ENCODE measurements around the gene TRAK1. TPM values are rescaled to one million over a fixed set of nuclear protein-coding genes. Genes with fewer than 3 reads are reported as not detected.

Gene TRAK1
- polyA plus RNA-seq, 3 donors: 6.8 to 16.7 (median 10.5) TPM

DNA sequence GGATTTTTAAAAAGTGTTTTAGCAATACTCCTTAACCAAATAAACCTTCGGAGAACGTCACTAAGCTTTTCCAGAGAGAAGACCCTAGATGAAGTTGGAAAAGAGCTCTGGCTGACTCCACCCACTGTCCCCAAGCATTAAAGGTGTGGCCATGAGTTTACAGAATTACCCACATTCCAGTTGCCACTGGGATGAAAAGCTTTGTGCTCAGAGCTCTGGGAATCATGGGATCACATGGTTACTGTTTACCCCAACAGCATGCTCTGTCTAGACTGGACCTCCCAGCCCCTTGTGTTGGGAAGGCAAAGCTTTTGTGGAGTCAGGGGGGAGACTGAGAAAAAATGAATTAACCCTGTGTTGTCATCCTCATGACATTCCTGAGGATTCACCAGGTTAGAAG, 119.6 kb downstream of the TRAK1 start:
- no peak overlapping the region for H3K27ac ChIP-seq (ENCODE audit: low read depth, low read length)
- 46 to 92% (median 71%) methylated on average over 2 of the region's 2 CpGs for WGBS, 3 donors

DNA sequence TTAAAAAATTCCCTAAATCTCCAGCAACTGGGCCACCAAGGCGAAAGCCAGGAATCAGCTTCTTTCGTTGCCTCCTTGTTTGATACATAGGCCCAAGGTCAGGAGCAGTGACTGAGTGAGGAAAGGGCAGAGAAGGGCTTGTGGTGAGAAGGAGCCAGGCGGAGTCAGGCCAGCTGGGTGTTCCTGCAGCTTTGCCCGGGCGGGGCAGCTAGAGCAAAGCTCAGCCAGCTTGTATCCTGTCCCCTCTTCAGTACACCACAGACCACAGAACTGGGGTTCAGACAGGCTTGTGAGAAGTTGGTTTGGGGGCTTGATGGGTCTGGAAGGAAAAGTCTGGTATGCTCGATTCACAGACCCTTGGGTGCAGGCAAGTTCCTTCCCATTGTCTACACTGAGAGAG, 122.3 kb downstream of the TRAK1 start:
- 77 to 86% (median 82%) methylated on average over 6 of the region's 6 CpGs for WGBS, 3 donors
- no peak overlapping the region for H3K27ac ChIP-seq (ENCODE audit: low read depth, low read length)

DNA sequence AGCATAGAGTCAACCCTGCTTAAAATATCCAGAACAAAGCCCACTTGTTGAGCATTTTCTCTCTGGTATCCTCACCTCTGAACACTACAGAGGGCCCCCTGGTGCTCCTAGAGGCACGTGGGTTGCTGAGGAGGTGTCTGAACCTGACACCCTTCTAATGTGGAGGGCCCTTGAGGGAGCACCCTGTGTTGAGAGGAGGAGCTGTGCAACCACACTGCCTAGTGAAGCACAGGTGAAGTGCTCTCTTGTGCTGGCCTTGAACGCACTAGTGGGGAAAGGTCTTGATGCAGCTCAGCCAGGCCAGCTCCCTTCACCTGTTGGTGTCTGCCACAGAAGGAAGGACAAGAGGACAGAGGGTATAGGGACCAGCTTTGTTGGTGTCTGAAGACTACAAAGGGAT, 122.9 kb downstream of the TRAK1 start:
- no peak overlapping the region for H3K27ac ChIP-seq (ENCODE audit: low read depth, low read length)
- WGBS, 3 donors: 75 to 86% (median 80%) methylated on average over 2 of the region's 2 CpGs

DNA sequence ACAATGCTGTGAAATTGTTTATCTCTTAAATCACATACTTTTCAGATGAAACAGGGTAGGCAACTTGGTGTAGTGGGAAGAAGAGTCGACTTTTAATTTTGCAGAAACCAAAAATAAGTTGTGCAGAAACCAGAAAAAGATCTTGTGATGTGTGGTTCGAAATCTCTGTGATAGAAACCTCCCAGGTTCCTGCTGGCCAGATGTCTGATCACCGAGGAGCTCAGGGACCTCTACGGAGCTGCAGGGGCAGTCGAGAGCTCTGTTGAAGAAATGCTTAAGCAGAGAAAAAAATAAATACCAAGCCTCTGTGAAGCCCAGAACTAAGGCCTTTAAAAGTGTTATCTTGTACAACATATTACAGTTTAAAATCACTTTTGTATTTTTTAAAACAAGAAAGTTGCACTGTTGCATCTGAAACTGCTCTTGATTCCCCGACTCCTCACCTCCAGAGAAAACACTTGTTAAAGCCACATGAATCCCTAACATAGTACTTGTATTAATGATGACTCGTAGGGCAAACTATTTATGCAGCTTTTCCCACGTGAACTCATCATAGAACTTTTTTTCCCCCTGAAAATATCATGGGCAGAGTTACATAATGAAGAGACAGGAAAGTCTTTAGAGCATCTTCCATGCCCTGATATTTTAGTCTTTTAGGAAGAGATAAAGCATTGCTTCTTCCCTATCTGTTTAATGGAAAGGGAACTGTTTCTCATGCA, 123.6 kb downstream of the TRAK1 start:
- H3K27ac ChIP-seq (ENCODE audit: low read depth, low read length): no peak overlapping the region
- WGBS, 3 donors: 65 to 81% (median 78%) methylated on average over 8 of the region's 8 CpGs

DNA sequence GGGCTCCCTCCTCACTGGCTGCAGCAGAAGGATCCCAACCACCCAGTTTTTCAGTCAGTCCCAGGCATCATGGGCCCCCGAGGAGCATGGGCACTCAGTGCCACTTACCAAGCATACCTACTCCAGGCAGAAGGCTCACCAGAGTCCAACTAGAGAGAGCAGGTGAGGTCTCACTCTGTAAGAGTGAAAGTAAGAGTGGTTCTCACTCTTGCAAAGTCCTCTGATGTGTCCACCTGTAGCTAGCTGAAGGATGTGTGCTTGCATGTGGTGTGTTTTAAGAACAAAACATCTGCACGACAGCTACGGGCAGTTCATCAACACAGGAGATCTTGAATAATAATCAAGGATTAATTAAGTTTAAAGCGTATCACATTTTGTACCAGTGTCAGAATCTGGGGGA, 125.1 kb downstream of the TRAK1 start:
- 87 to 92% (median 89%) methylated on average over 4 of the region's 4 CpGs for WGBS, 3 donors
- H3K27ac ChIP-seq (ENCODE audit: low read depth, low read length): no peak overlapping the region

DNA sequence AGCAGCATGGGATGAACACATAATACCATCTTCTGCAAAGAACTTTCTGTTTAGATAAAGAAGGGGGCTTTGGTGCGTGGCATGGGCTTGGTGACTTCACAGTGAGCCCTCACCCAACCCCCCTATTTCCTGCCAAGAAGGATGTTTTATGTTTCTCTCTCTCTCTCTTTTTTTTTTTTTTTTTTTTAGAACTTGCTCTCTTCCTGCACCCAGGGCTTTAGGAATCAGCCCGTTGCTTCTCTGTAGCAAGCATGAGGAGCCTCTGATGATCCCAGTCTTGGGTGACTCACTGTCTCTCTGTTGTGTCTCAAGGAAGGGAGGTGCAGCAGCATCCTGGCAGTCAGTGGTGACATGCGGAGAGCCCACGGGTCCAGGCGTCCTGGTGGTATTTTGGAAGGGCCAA, 125.8 kb downstream of the TRAK1 start:
- no peak overlapping the region for H3K27ac ChIP-seq (ENCODE audit: low read depth, low read length)
- 72 to 86% (median 78%) methylated on average over 5 of the region's 5 CpGs for WGBS, 3 donors

DNA sequence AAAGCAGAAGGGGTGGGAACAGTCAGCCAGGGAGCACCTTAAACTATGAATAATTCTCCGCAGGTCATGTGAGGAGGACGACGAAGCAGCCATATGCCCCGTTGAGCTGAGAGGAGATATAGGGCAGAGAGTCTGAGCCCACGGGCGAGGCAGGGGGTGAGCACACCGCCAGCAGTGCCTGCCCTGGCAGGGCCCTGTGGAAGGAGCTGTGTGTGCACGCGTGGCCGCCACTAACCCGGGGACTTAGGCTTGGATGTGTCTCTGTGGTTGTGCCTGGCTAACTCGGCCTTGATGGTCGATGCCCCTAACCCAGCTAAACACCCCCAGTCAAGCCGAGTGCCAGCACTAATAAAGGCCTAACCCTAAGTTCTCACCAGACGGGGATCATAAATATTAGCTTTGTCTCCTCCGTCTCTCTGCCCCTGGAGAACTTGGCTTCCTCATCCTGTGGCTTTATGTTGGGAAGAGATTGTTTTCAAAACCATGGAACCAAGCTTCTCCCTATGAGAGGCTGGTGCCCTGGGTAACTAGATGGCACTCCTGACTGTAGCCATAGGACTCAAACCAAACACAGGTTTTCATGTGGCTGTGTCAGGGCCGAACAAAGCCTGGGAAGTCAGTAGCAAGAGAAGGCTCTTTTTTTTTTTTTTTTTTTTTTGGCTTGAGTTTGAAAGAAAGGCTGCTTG, 129.4 kb downstream of the TRAK1 start:
- H3K27ac ChIP-seq (ENCODE audit: low read depth, low read length): no peak overlapping the region
- WGBS, 3 donors: 91 to 94% (median 91%) methylated on average over 17 of the region's 17 CpGs

DNA sequence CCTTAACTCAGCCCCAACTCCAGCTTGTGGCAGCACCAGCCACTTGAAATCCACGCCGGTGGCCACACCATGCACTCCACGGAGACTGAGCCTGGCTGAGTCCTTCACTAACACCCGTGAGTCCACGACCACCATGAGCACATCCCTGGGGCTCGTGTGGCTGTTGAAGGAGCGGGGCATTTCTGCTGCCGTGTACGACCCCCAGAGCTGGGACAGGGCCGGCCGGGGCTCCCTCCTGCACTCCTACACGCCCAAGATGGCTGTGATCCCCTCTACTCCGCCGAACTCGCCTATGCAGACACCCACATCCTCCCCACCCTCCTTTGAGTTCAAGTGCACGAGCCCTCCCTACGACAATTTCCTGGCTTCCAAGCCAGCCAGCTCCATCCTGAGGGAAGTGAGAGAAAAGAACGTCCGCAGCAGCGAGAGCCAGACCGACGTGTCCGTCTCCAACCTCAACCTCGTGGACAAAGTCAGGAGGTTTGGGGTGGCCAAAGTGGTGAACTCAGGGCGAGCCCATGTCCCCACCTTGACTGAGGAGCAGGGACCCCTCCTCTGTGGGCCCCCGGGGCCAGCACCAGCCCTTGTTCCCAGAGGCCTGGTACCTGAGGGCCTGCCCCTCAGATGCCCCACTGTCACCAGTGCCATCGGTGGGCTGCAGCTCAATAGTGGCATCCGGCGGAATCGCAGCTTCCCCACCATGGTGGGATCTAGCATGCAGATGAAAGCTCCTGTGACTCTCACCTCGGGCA, 132.0 kb downstream of the TRAK1 start:
- H3K27ac ChIP-seq (ENCODE audit: low read depth, low read length): no peak overlapping the region
- 88 to 92% (median 90%) methylated on average over 31 of the region's 31 CpGs for WGBS, 3 donors

DNA sequence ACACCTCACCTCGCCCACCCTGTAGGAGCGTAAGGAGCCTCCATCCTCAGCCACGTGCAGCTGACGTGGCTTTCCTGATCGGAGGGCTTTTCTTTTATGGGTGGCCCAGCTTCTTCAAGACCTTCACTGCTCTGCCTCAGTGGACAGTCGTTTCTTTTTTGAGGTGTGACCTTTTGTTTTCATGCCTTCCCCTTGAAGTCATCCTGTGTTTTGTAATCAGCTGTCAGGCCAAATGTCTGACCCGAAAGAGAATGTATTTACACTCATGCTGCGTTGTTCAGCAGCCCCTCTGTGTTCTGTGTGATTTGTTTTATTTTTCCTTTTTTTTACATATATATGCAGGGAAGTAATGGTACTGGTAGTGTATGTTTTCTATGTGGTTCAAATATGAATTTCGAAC, 133.0 kb downstream of the TRAK1 start:
- H3K27ac ChIP-seq (ENCODE audit: low read depth, low read length): no peak overlapping the region
- WGBS, 3 donors: 82 to 86% (median 83%) methylated on average over 9 of the region's 9 CpGs

DNA sequence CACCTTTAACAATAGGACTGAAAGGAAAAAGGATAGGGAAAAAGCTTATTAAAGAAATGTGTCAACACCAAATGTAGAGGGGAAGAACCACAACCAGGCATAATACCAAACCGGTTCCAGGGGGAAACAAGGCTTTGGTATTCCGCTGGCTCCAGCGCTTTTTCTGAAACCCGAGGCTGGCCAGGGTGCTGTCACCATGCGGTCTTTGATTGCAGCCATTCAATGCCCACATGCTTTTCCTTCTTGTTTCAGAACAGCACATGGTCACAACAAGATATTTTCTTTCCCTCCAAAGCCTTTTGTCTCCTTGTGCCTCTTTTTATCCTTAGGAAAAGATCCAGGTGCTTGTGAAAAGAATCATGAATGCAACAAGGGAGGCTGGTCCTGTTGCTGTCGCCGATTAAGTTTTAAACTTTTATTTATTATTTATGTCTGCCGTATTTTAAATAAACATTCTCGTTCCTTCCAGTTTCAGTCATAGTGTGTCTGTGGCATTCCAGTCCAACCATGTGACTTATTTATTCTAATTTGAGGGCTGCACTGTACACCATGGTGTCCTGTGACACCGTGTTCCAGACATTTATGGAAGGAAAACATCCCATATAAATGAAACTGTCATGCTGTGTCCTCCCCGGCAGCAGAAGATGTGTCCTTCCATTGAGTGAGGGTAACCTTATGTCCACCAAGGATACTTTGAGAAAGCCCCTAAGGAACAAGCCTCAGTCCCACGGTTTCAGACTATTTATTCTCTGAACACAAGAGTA, 133.7 kb downstream of the TRAK1 start:
- no peak overlapping the region for H3K27ac ChIP-seq (ENCODE audit: low read depth, low read length)
- 75 to 85% (median 80%) methylated on average over 12 of the region's 12 CpGs for WGBS, 3 donors

DNA sequence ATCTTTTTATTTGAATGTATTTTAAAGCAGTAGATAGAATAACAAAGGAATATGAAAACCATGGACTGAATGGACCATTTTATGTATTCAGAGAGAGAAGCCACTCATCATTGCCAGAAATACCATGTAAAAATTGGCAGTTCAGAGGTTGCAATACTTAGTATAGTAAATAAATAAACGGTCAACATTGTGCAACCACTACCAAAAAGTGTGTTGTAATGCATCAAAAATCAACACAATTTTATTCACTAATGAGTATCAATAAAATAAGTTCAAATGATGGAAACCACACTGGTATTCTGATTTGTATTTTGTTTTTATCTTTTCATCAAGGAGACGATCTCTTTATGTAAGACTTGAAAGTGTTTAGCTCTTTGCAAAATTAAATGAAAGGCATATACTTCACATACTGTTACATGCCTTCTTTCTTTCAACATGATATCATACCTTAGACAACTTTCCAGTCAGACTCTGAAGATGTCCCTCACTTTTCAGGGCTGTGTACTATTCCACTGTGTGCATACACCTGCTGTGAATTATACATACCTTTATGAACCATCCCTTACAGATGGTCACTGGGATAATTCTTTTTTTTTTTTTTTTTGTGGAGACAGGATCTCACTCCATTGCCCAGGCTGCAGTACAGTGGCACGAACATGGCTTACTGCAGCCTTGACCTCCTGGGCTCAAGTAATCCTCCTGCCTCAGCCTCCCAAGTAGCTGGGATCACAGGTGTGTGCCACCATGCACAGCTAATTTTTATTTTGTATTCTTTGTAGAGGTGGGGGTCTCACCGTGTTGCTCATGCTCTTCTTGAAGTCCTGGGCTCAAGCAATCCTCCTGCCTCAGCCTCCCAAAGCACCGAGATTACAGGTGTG, 134.6 kb downstream of the TRAK1 start:
- H3K27ac ChIP-seq (ENCODE audit: low read depth, low read length): no peak overlapping the region
- WGBS, 3 donors: 69 to 94% (median 88%) methylated on average over 5 of the region's 5 CpGs

DNA sequence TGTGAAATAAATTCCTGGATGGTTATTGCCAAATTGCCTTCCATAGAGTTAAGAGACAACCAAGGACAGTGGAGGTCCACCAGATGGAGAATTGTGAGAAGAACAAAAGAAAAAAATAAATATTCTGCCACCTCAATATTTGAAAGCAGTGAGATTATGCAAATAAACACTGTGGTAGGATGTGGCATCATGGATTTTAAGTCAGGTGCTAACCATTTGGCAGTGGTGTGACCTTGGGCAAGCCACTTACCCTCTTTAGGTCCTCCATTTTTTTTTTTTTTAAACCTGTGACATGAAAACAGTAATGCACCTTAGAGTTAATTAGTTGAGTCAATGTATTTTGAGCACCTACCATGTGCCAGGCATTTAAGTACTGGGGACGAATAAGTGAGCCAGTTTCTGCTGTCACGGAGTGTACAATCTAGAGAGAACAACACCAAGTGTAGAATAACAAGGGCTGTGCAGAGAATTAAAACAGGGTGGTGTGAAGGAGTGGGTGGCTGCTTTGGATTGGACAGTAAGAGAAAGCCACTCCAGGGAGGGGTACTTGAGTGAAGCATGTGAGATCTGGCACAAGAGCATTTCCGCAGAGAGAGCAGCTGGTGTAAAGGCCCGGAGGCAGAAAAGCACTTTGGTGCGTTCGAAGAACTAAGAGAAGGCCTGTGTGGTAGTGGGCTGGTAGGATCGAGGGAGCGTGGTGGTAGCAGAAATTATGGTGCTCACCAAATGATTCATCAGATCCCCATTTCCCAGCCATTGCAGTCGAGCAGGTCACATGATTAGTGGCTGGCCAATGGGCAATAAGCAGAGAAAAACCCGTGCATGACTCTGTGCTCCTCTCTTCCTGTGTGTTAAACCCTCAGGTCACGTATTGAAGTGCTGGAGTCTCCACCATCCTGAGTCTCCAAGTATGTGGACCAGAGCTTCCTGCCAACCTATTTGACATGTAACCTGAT, 135.6 kb downstream of the TRAK1 start:
- WGBS, 3 donors: 82 to 86% (median 83%) methylated on average over 11 of the region's 11 CpGs
- H3K27ac ChIP-seq (ENCODE audit: low read depth, low read length): no peak overlapping the region

DNA sequence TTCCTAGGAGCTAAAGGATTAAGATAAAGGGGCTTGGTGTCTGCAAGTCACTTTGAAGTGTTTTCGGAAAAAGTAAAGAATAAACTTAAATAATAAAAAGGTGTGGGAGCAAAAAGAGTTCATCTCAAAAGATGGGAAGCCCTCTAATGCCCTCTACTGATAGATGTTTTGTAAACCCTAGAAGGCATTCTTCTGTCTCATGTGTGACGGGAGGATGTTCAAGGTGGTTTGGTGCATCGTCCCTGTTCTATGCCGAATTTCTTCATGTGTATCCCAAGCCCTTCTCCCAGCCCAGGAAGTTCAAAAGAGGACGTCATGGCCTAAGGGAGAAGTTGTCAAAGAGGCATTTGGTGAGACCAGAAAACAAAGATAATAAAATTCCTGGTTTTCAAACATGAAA, 137.6 kb downstream of the TRAK1 start:
- WGBS, 3 donors: 38 to 55% (median 47%) methylated on average over 5 of the region's 5 CpGs

DNA sequence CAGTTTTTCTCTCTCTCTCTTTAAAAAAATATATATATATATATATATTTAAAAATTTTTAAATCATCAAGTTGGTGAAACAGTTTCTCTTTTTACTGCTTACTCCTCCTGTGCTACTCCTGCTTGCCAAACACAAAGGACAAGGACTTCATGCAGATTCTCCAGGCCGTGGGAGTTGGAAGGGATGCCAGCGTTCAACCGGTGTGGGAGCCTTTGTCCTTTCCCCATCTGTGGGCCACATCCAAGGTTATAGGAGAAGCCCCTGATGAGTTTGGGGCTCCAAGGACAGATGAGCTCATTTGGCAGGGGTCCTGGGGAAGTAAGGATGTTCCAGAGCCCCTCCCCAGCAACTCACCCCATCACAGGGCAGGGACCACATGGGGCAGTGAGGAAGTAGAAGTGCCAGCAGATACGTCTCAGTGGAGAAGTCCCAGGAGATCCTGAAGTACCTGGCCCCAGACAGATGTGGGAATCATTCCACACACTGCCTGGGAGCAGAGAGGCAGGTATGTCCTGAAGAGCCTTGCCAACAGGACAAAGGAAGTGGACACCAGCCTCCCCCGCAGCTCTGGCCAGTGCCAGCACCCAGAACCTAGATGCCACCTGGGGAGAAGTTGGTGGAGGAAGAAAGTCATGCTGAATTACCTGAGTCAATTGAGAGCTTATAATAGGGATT, 138.2 kb downstream of the TRAK1 start:
- WGBS, 3 donors: 51 to 62% (median 52%) methylated on average over 5 of the region's 5 CpGs
- H3K27ac ChIP-seq (ENCODE audit: low read depth, low read length): no peak overlapping the region

More for the DNA sequence above, 137.6 kb downstream of the TRAK1 start:
- no peak overlapping the region for H3K27ac ChIP-seq (ENCODE audit: low read depth, low read length)

DNA sequence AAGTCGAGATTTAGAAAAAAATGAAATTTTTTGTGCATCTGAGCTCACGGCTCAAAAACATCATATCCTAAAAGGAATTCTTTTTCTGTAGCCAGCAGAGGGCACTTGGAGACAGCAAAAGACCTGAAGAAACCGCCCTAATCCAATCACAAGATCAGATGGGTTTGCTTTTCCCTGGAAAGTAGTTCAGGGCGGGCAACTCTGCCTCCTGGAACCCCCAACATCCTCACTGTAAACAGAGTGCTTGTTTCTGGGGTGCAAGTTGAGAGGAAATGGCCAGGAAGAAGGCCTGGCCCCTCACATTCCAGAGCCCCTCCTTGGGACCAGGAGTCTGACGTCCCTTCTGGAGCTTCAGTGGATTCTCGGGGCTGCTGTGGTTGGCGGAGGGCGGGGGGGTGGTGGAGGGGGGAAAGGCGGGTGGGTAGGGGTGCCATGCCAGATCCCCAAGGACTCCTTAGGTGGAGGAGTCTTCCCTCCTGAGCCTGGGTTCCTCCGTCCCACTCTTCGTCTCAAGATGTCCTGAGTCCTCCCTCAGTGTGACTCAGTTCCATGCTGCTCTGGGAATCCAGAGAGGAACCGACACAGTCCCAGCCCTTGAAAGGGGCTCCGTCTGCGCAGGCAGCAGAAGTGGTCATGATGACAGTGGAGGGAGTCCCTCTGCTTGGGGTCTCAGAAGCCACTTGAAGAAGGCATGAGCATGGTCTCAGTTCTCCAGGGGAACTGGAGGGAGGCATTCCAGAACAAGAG, 139.0 kb downstream of the TRAK1 start:
- H3K27ac ChIP-seq (ENCODE audit: low read depth, low read length): no peak overlapping the region
- 39 to 54% (median 40%) methylated on average over 14 of the region's 14 CpGs for WGBS, 3 donors

DNA sequence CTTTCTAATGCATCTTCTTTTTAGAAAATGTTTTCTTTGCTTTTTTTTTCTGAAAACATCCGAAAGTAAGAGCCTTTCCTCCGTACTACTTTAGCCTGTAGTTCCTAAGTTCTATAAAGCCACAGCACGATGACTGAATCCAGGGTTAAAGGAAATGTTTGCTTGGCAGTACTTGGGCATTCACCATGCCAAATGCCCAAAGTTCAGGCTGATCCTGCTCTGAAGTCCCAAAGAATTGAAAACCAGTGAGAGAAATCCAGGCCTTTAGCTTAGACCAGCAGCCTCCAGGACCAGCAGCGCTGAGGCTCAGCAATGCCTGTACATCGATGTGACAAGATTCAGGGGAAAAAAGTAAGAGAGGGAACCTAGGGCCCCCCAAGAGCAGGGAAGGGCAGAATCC, 139.7 kb downstream of the TRAK1 start:
- WGBS, 3 donors: 86 to 90% (median 88%) methylated on average over 5 of the region's 5 CpGs
- H3K27ac ChIP-seq (ENCODE audit: low read depth, low read length): no peak overlapping the region

Measured in adipose tissue (tissue), 3 donors.